ENCODE data around the gene SRBD1. TPM values are rescaled to one million over a fixed set of nuclear protein-coding genes. Genes with fewer than 3 reads are reported as not detected.

The SRBD1 gene
- polyA plus RNA-seq, 1 donor (not counting 4 experiments of a cell fraction or from before 2014, with no cell fraction given) = 8.8 TPM

- no peak overlapping the region for H3K9ac ChIP-seq (ENCODE audit: control insufficient read depth, extremely low read depth, insufficient read depth, low read length)
- no peak overlapping the region for H3K4me3 ChIP-seq (ENCODE audit: control insufficient read depth in 2 of 3, extremely low read depth in 1 of 3, insufficient read depth in 2 of 3, low read depth in 1 of 3, low read length in 3 of 3)
- dilution Hi-C loops (cut with MboI; ENCODE audit: extremely low pct_ligation_motif_present, low sequenced_read_pairs) = no loop called here
- peaks cover 5% of the 10 kb centered on the region for H3K79me2 ChIP-seq (ENCODE audit: control insufficient read depth, insufficient read depth, low read length)
- no peaks in the 10 kb centered on the region for H3K9me1 ChIP-seq (ENCODE audit: control insufficient read depth, extremely low read depth, insufficient read depth, low read length)
- H4K20me1 ChIP-seq (ENCODE audit: control insufficient read depth, extremely low read depth, insufficient read depth, low read length) = no peaks in the 10 kb centered on the region
- TF ChIP-seq EZH2 (IDR thresholded peaks at IDR 0.05; ENCODE audit: low read length) (no peak), CTCF (optimal IDR thresholded peaks at IDR 0.05 in 1 of 3, IDR thresholded peaks at IDR 0.05 in 1 of 3, conservative IDR thresholded peaks at IDR 0.05 in 1 of 3; ENCODE audit: extremely low read depth in 1 of 3, insufficient read depth in 2 of 3, low read length in 3 of 3) (no peak)
- H3K9me3 ChIP-seq (ENCODE audit: control insufficient read depth, low read depth, low read length) = no peaks in the 10 kb centered on the region
- H3K4me2 ChIP-seq (ENCODE audit: control insufficient read depth, extremely low read depth, insufficient read depth, low read depth, low read length) = no peak overlapping the region
- no peaks in the 10 kb centered on the region for H3K27me3 ChIP-seq (ENCODE audit: control insufficient read depth, extremely low read depth, insufficient read depth, low read length)
- H2AFZ ChIP-seq (ENCODE audit: control insufficient read depth, low read length) = no peak overlapping the region
- no peaks in the 10 kb centered on the region for H3K36me3 ChIP-seq (ENCODE audit: control insufficient read depth in 2 of 2, extremely low read depth in 1 of 2, insufficient read depth in 2 of 2, low read length in 2 of 2)
- DNase-seq (ENCODE audit: low read depth, low spot score) = no peak
- no peak overlapping the region for H3K27ac ChIP-seq (ENCODE audit: control insufficient read depth, insufficient read depth, low read length)
- peaks cover 17% of the 10 kb centered on the region for H3K4me1 ChIP-seq (ENCODE audit: control insufficient read depth, extremely low read depth, insufficient read depth, low read length)
- no peak for FAIRE-seq
Measured at GRCh38 chr2:45614871-45615415, 3.9 kb upstream of the SRBD1 start.

- H4K20me1 ChIP-seq (ENCODE audit: control insufficient read depth, extremely low read depth, insufficient read depth, low read length) = no peaks in the 10 kb centered on the region
- dilution Hi-C loops (cut with MboI; ENCODE audit: extremely low pct_ligation_motif_present, low sequenced_read_pairs) = no loop called here
- H3K9me3 ChIP-seq (ENCODE audit: control insufficient read depth, low read depth, low read length) = no peaks in the 10 kb centered on the region
- peaks cover 24% of the 10 kb centered on the region for H3K4me1 ChIP-seq (ENCODE audit: control insufficient read depth, extremely low read depth, insufficient read depth, low read length)
- H3K9ac ChIP-seq (ENCODE audit: control insufficient read depth, extremely low read depth, insufficient read depth, low read length) = no peak overlapping the region
- no peak overlapping the region for H3K27ac ChIP-seq (ENCODE audit: control insufficient read depth, insufficient read depth, low read length)
- H2AFZ ChIP-seq (ENCODE audit: control insufficient read depth, low read length) = no peak overlapping the region
- DNase-seq (ENCODE audit: low read depth, low spot score) = no peak
- H3K36me3 ChIP-seq (ENCODE audit: control insufficient read depth in 2 of 2, extremely low read depth in 1 of 2, insufficient read depth in 2 of 2, low read length in 2 of 2) = no peaks in the 10 kb centered on the region
- H3K4me2 ChIP-seq (ENCODE audit: control insufficient read depth, extremely low read depth, insufficient read depth, low read depth, low read length) = no peak overlapping the region
- H3K79me2 ChIP-seq (ENCODE audit: control insufficient read depth, insufficient read depth, low read length) = peaks cover 11% of the 10 kb centered on the region
- H3K4me3 ChIP-seq (ENCODE audit: control insufficient read depth in 2 of 3, extremely low read depth in 1 of 3, insufficient read depth in 2 of 3, low read depth in 1 of 3, low read length in 3 of 3) = no peak overlapping the region
- no peaks in the 10 kb centered on the region for H3K27me3 ChIP-seq (ENCODE audit: control insufficient read depth, extremely low read depth, insufficient read depth, low read length)
- TF ChIP-seq EZH2 (IDR thresholded peaks at IDR 0.05; ENCODE audit: low read length) (no peak), CTCF (optimal IDR thresholded peaks at IDR 0.05 in 1 of 3, IDR thresholded peaks at IDR 0.05 in 1 of 3, conservative IDR thresholded peaks at IDR 0.05 in 1 of 3; ENCODE audit: extremely low read depth in 1 of 3, insufficient read depth in 2 of 3, low read length in 3 of 3) (no peak)
- H3K9me1 ChIP-seq (ENCODE audit: control insufficient read depth, extremely low read depth, insufficient read depth, low read length) = no peaks in the 10 kb centered on the region
- no peak for FAIRE-seq
Measured at GRCh38 chr2:45614330-45614729, 3.3 kb upstream of the SRBD1 start.
